H1 (cell line): Measurements from ENCODE around the gene MS4A18.

ENCODE experiments used
- ASH2L ChIP-seq: fragments of 200-600, 300-600 bp; sonication (generic); IDR thresholded peaks from one replicate; pipeline ENCODE4 v1.7.1; 2017; ENCODE audit warnings: low read length
- CBX8 ChIP-seq: fragments of 300-800, 300-1000 bp; sonication (generic); IDR thresholded peaks from 2 replicates; pipeline ENCODE4 v1.7.1; 2016; ENCODE audit warnings: low read depth, low read length, borderline replicate concordance
- CEBPB ChIP-seq: IDR thresholded peaks from 2 replicates; pipeline ENCODE4 v1.6.1; 2012; ENCODE audit warnings: low read depth, low read length
- EGR1 ChIP-seq: IDR thresholded peaks from 2 replicates; pipeline ENCODE4 v1.6.1; 2011; ENCODE audit warnings: low read depth, low read length, borderline replicate concordance
- EP300 ChIP-seq, 2 experiments: IDR thresholded peaks; 1 replicate in 1 of 2; 2 replicates in 1 of 2; pipeline ENCODE4 v1.6.1; 2011 to 2012; ENCODE audit warnings: low read depth in 2 of 2, low read length in 2 of 2, mild to moderate bottlenecking in 2 of 2, borderline replicate concordance in 1 of 2, inconsistent platforms in 1 of 2, moderate library complexity in 1 of 2
- EZH2 ChIP-seq: fragments of 200-600 bp; sonication (generic); IDR thresholded peaks from 2 replicates; pipeline ENCODE4 v1.7.1; 2012; ENCODE audit warnings: low read depth, mild to moderate bottlenecking, moderate library complexity, low read length, inconsistent platforms; ENCODE audit not compliant: severe bottlenecking
- POLR2A ChIP-seq, 2 experiments: IDR thresholded peaks; 1 replicate in 1 of 2; 2 replicates in 1 of 2; pipeline ENCODE4 v1.6.1; 2011; ENCODE audit warnings: low read depth in 2 of 2, low read length in 2 of 2, mild to moderate bottlenecking in 2 of 2; ENCODE audit errors: control extremely low read depth in 1 of 2
- RFX5 ChIP-seq: IDR thresholded peaks from 2 replicates; pipeline ENCODE4 v1.6.1; 2011; ENCODE audit warnings: low read depth, low read length, improper control_type of control experiment, borderline replicate concordance
- RXRA ChIP-seq: IDR thresholded peaks from 2 replicates; pipeline ENCODE4 v1.6.1; 2011; ENCODE audit warnings: low read depth, mild to moderate bottlenecking, low read length, moderate library complexity; ENCODE audit not compliant: insufficient read depth
- TCF12 ChIP-seq: IDR thresholded peaks from 2 replicates; pipeline ENCODE4 v1.6.1; 2011; ENCODE audit warnings: low read depth, mild to moderate bottlenecking, low read length
- TF ChIP-seq, protein P1 (sequence below), 3 experiments: IDR thresholded peaks; 1 replicate in 2 of 3; 2 replicates in 1 of 3; pipeline versions ENCODE4 v1.5.1 to v1.6.1; 2011; ENCODE audit warnings: low read length in 3 of 3, mild to moderate bottlenecking in 3 of 3, inconsistent platforms in 2 of 3, low read depth in 1 of 3, moderate library complexity in 1 of 3; ENCODE audit not compliant: insufficient read depth in 1 of 3; ENCODE audit errors: control extremely low read depth in 1 of 3

DNA sequence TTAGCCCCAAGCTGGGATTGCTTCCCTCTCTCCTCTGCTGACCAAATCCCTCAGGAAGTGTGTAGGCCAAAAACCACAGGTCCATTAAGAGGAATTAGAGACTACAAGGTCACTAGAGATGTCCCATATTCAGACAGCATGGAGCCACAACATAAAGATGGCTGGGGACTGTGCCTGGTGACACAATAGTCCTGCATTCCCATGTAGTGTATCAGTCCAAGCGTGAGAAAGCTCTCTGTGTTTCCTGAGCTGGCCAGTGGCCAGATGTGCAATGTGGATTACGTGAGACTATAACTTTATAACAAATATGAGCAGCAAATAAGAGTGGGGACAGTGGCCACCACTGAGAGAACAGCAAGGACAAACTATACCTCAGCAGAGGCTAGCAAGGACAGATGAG is 53.1 kb downstream of the MS4A18 start:
- TF ChIP-seq EGR1 = no peak
- TF ChIP-seq EP300 (IDR thresholded peaks at IDR 0.05; ENCODE audit: borderline replicate concordance in 1 of 2, low read depth in 2 of 2, low read length in 2 of 2) = no peak
- no peak for TF ChIP-seq EZH2
- no peak for TF ChIP-seq CBX8
- no peak for TF ChIP-seq POLR2A (IDR thresholded peaks at IDR 0.05; ENCODE audit: control extremely low read depth in 1 of 2, low read depth in 2 of 2, low read length in 2 of 2)
- no peak for TF ChIP-seq RXRA
- TF ChIP-seq, protein P1, sequence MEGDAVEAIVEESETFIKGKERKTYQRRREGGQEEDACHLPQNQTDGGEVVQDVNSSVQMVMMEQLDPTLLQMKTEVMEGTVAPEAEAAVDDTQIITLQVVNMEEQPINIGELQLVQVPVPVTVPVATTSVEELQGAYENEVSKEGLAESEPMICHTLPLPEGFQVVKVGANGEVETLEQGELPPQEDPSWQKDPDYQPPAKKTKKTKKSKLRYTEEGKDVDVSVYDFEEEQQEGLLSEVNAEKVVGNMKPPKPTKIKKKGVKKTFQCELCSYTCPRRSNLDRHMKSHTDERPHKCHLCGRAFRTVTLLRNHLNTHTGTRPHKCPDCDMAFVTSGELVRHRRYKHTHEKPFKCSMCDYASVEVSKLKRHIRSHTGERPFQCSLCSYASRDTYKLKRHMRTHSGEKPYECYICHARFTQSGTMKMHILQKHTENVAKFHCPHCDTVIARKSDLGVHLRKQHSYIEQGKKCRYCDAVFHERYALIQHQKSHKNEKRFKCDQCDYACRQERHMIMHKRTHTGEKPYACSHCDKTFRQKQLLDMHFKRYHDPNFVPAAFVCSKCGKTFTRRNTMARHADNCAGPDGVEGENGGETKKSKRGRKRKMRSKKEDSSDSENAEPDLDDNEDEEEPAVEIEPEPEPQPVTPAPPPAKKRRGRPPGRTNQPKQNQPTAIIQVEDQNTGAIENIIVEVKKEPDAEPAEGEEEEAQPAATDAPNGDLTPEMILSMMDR (IDR thresholded peaks at IDR 0.05; ENCODE audit: control extremely low read depth in 1 of 3, insufficient read depth in 1 of 3, low read depth in 1 of 3, low read length in 3 of 3) = no peak
- TF ChIP-seq ASH2L = no peak
- no peak for TF ChIP-seq RFX5
- TF ChIP-seq TCF12 = no peak
- TF ChIP-seq CEBPB = no peak
